ENCODE results near the gene OR8D4. TPM values are rescaled to one million over a fixed set of nuclear protein-coding genes. Genes with fewer than 3 reads are reported as not detected.

The OR8D4 gene
- total RNA-seq, 1 donor from 2014 or later = not detected

DNA sequence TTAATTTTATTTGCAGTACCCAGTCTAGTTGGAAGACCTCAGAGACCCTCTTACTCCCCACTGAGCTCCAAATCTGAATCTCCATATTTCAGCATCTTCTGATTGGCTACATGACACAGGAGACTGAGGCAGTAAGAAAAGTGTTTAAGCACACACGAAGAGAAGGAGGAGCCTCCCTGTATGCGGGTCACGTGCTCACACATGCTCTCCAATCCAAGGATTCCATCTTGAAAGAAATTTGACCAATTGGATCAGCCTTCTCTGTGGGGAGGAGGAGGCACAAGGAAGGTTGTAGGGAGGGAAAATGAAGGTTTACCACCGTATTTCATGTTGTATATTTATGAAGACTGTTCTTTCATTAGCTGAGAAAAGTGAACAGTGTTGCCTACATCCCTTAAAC lies 40.4 kb downstream of the OR8D4 start:
- Mint-ChIP-seq H3K4me3 (ENCODE audit: unreplicated experiment) (no peak overlapping the region), H3K9me3 (ENCODE audit: low read depth) (peaks cover 4% of the 10 kb centered on the region), H3K27ac (ENCODE audit: unreplicated experiment) (no peak overlapping the region), H3K4me1 (ENCODE audit: low read depth) (no peaks in the 10 kb centered on the region), H3K27me3 (ENCODE audit: low read depth) (peaks cover under 1% of the 10 kb centered on the region), H3K36me3 (ENCODE audit: low read depth) (no peaks in the 10 kb centered on the region)
- TF ChIP-seq, protein P1, sequence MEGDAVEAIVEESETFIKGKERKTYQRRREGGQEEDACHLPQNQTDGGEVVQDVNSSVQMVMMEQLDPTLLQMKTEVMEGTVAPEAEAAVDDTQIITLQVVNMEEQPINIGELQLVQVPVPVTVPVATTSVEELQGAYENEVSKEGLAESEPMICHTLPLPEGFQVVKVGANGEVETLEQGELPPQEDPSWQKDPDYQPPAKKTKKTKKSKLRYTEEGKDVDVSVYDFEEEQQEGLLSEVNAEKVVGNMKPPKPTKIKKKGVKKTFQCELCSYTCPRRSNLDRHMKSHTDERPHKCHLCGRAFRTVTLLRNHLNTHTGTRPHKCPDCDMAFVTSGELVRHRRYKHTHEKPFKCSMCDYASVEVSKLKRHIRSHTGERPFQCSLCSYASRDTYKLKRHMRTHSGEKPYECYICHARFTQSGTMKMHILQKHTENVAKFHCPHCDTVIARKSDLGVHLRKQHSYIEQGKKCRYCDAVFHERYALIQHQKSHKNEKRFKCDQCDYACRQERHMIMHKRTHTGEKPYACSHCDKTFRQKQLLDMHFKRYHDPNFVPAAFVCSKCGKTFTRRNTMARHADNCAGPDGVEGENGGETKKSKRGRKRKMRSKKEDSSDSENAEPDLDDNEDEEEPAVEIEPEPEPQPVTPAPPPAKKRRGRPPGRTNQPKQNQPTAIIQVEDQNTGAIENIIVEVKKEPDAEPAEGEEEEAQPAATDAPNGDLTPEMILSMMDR (IDR thresholded peaks at IDR 0.05) = no peak
- DNase-seq (ENCODE audit: low spot score) = no peak

DNA sequence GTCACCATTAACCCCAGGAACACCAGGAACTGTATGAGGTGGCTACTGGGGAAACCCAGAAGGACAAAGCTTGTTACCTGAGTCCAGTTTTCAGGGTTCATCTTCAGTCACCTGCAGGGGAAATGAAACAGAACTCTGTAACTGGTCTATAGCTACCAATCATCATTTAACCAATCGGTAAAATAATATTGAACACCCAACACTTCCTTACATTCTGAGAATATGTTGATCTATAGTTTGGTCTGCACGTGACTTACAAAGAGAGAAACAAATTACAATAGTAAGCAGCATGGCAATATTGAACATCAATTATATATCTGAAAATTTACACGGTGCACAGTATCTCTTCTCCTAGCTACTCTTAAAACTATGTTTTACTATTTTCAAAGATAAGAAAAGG lies 41.8 kb downstream of the OR8D4 start, which contains the start of gene OR6T1:
OR6T1 (minus strand) TSS at position 101 of the 400 bp plus-strand sequence; CDS start at position 101, 0 bp downstream.
- peaks cover 2% of the 10 kb centered on the region for H3K27me3 Mint-ChIP-seq (ENCODE audit: low read depth)
- H3K4me3 Mint-ChIP-seq (ENCODE audit: unreplicated experiment) = no peak within 1 kb of the TSS
- no peak for DNase-seq (ENCODE audit: low spot score)
- H3K27ac Mint-ChIP-seq (ENCODE audit: unreplicated experiment) = no peak within 1 kb of the TSS
- H3K4me1 Mint-ChIP-seq (ENCODE audit: low read depth) = no peaks in the 10 kb centered on the region
- no peaks in the 10 kb centered on the region for H3K36me3 Mint-ChIP-seq (ENCODE audit: low read depth)
- TF ChIP-seq, protein P1 (IDR thresholded peaks at IDR 0.05) = no peak
- H3K9me3 Mint-ChIP-seq (ENCODE audit: low read depth) = peaks cover 4% of the 10 kb centered on the region

DNA sequence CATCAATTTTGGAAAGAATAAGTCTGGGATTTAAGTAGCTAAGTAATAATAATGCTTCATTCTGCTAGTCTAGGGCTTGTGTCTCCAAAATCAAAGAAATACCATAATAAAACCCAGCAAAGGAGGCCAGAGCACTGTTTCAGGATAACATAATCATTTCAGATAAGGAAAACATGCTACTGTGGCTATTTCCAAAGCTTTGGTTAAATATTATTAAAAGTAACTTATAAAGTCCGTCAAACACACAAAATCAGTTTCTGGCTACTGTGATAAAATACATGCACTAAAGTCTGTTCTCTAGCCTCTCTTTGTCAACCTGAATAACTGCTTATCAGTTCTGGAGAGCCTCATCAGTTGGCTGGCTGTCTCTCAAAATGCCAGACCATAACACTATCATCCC lies 43.2 kb downstream of the OR8D4 start:
- Mint-ChIP-seq H3K27me3 (ENCODE audit: low read depth) (peaks cover 2% of the 10 kb centered on the region), H3K4me3 (ENCODE audit: unreplicated experiment) (no peak overlapping the region), H3K9me3 (ENCODE audit: low read depth) (no peaks in the 10 kb centered on the region), H3K27ac (ENCODE audit: unreplicated experiment) (no peak overlapping the region), H3K4me1 (ENCODE audit: low read depth) (no peaks in the 10 kb centered on the region), H3K36me3 (ENCODE audit: low read depth) (no peaks in the 10 kb centered on the region)
- DNase-seq (ENCODE audit: low spot score) = no peak
- TF ChIP-seq, protein P1 (IDR thresholded peaks at IDR 0.05) = no peak

DNA sequence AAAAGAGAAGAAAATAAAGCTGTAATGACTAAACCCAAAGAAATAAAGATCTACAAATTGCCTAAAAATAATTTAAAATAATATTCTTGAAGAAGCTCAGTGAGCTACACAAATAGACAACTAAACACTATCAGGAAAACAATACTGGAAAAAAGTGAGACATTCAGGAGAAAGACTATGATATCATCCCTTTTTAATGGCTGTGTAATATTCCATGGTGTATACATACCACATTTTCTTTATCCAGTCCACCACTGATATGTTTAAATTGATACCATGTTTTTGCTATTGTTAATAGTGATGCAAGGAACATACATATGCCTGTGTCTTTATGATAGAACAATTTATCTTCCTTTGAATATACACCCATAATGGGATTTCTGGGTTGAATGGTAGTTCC lies 54.8 kb downstream of the OR8D4 start:
- TF ChIP-seq, protein P1 (IDR thresholded peaks at IDR 0.05) = no peak
- Mint-ChIP-seq H3K27me3 (ENCODE audit: low read depth) (peaks cover 4% of the 10 kb centered on the region), H3K36me3 (ENCODE audit: low read depth) (no peaks in the 10 kb centered on the region), H3K4me3 (ENCODE audit: unreplicated experiment) (no peak overlapping the region), H3K9me3 (ENCODE audit: low read depth) (peaks cover 25% of the 10 kb centered on the region), H3K27ac (ENCODE audit: unreplicated experiment) (no peak overlapping the region), H3K4me1 (ENCODE audit: low read depth) (no peaks in the 10 kb centered on the region)
- no peak for DNase-seq (ENCODE audit: low spot score)

Other genes with a start within 250 kb of the OR8D4 start
- 0.15 to 0.62 TPM (median 0.45 TPM) in 3 replicates for gene SCN3B, start 247.5 kb upstream of the OR8D4 start, total RNA-seq
- 7.4 to 10.0 TPM (median 8.3 TPM) in 3 replicates for gene ZNF202, start 160.5 kb upstream of the OR8D4 start, total RNA-seq
- not detected in 3 replicates for gene OR6X1, start 147.6 kb upstream of the OR8D4 start, total RNA-seq
- not detected in 3 replicates for gene OR6M1, start 95.8 kb upstream of the OR8D4 start, total RNA-seq
- not detected in 3 replicates for gene TMEM225, start 16.5 kb upstream of the OR8D4 start, total RNA-seq
- gene OR4D5, start 37.5 kb downstream of the OR8D4 start, total RNA-seq = not detected in 3 replicates
- gene OR6T1, start 41.7 kb downstream of the OR8D4 start, total RNA-seq = not detected in 3 replicates
- not detected in 3 replicates for gene OR10S1, start 75.6 kb downstream of the OR8D4 start, total RNA-seq
- not detected in 3 replicates for gene OR10G6, start 93.0 kb downstream of the OR8D4 start, total RNA-seq
- not detected in 3 replicates for gene OR10G4, start 110.8 kb downstream of the OR8D4 start, total RNA-seq
- gene OR10G9, start 120.8 kb downstream of the OR8D4 start, total RNA-seq = not detected in 3 replicates
- not detected in 3 replicates for gene OR10G8, start 124.6 kb downstream of the OR8D4 start, total RNA-seq
- not detected in 3 replicates for gene OR10G7, start 139.2 kb downstream of the OR8D4 start, total RNA-seq
- gene VWA5A, start 213.3 kb downstream of the OR8D4 start, total RNA-seq = 2.7 to 11.0 TPM (median 3.1 TPM) in 3 replicates

All from chondrocyte (in vitro differentiated cells).